HG03025 (cell line): ENCODE measurements around the gene CDK15.
"Not testable (repeated sequence)": the region's sequence is repeated elsewhere in the genome, so short reads cannot be mapped to it uniquely, and the experiment has no call there.

Experiments used
- ATAC-seq: cut with Tn5 transposase; IDR thresholded peaks from one replicate; pipeline ENCODE4 v1.9.1; 2021; ENCODE audit warnings: mild to moderate bottlenecking, moderate library complexity; ENCODE audit not compliant: unreplicated experiment, low FRiP score

The CDK15 gene

GRCh38 chr2:201788371-201788770, 18.0 kb upstream of the CDK15 start:
- ATAC-seq = no peak

GRCh38 chr2:201789395-201789794, 16.9 kb upstream of the CDK15 start:
- ATAC-seq = no peak

DNA sequence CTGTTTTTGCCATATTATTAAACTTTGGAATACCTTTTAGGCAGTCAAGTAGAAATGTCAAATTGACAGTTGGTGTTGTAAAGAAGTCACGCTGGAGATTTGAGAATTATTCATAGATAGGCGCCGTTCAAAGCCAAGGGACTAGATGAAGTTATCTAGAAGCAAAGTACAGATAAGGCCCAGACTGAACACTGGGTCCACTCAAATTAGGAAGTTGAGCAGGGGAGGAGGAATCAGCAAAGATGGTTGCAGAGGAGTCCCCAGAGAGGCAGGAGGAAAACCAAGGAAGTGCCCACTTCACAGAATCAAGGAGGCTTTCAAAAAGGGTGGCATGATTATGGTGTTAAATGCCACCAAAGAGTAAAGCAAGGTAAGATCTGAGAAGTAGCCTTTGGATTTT, 16.0 kb upstream of the CDK15 start:
- ATAC-seq = no peak

GRCh38 chr2:201790989-201791388, 15.3 kb upstream of the CDK15 start:
- no peak for ATAC-seq

- no peak for ATAC-seq
Observed at GRCh38 chr2:201793631-201794030, 12.7 kb upstream of the CDK15 start.

GRCh38 chr2:201794294-201794693, 12.0 kb upstream of the CDK15 start:
- no peak for ATAC-seq

DNA sequence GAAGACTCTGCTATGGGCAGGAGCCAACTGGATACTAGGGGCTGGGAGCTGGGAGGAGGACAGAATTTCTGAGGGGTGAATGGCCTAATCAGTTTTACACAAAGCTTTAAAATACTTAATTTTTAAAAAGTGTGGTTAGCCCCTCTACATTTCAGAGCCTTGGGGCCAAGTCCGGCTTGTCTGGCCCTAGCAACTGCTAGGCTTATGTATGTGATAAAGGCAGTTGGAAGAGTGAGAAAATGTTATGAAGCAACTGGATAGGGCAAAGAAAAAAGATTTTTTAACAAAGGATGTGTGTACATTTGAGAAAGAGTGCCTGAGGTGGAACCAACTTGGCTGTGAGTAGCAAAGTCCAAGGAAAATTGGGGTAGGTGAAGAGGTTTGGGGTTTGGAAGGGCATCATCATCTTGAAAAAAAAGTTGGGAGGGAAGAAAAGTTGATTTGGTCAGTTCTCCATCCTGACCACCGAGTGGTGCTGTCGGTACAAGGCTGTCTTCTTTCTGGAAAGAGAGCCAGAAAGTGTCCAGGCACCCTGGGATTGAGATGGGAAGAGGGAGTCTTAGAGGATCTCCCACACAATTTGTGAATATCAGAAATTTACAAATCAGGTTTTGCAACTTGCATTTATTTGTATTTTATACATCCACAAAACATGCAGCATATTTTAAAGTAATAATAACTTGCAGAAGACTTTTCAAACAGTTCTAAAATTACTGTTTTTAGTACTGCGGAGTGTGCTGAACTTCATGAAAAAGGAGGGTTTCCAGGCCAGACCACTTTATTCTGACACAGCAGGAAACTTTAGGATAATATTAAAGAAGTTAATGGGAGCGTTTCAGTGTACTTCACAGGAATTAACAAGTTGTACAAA, 10.5 kb upstream of the CDK15 start:
- ATAC-seq = no peak

- no peak for ATAC-seq
Observed at GRCh38 chr2:201796478-201796865, 9.9 kb upstream of the CDK15 start.

- ATAC-seq = no peak
Observed at GRCh38 chr2:201797175-201797840, 9.0 kb upstream of the CDK15 start.

DNA sequence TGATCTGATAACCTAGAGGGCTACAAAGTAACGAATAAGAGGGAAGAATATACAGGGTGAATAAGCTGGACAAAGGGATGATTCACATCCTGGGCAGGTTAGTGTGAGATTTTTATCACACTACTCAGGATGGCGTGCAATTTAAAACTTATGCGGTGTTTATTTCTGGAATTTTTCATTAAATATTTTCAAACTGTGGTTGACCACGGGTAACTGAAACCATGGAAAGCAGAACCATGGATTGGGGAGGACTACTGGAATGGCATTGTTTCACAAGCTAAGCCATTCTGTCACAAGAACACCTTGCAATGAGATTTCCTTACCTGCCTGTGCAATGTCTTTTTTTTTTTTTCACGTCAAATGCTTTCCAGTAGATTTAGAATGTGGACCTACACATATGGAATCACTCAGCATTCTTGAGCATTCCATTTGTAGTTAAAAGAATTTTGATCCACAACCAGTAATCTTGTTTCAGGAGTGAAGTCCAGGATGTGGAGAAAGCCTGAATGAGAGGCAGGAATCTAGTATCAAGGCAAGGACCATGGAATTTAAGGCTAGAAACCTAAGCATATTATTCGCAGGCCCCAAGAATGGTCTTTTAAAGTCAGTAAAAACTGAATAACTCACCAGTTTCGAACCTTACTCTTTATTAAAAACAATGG, 8.0 kb upstream of the CDK15 start:
- ATAC-seq = no peak

DNA sequence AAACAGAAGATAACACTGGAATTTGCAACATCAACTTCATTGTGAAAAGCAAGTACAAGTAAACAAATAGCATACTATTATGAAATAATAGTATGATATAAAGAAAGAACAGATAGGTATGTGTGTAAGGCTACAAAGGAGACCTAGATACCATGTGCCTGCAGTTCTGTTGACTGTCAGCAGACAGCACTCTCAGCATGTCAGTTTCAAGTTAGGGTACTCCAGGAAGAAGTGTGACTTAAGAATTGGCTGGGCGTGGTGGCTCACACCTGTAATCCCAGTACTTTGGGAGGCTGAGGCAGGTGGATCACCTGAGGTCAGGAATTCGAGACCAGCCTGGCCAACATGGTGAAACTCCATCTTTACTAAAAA, 7.4 kb upstream of the CDK15 start:
- ATAC-seq = not testable (repeated sequence)

DNA sequence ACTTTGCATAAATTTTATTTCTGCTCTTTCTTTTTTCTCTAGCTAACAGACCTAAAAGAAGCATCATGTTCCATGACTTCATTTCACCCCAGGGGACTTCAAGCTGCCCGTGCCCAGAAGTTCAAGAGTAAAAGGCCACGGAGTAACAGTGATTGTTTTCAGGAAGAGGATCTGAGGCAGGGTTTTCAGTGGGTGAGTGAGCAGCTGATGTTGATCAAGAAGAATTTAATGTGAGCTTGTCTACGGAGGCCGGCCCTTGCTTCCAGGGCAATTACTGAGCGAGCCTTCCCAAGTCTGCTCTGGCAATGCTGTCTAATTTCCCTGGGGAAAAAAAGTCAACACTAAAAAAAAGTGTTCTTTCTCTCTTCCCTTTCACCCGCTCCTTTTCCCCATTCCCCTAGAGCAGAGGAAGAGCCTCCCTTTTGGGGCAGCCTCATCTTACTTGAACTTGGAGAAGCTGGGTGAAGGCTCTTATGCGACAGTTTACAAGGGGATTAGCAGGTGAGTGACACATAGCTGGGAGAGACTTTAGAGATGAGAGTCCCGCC, 1.2 kb downstream of the CDK15 start:
- ATAC-seq = no peak

DNA sequence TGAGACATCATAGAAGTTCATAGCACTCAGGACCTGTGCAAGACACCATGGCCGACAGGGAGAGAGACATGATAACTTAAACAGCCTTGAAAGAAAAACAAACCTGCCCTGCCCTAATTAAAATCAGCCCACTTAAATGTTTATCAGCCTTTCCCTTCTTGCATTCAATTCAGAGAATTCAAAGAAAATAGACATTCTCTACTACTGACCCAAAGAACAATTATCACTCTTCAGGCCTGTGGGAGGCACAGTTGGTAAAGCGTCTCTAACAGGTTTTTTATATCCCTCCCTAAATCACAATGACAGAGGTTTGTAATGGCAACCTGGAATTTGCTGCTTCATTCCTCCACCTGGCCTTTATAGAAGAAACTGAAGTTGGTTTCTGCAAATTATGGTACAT, 1.7 kb downstream of the CDK15 start:
- ATAC-seq = no peak

- no peak for ATAC-seq
Observed at GRCh38 chr2:201809633-201810032, 3.3 kb downstream of the CDK15 start.

- not testable (repeated sequence) for ATAC-seq
Observed at GRCh38 chr2:201810604-201811003, 4.3 kb downstream of the CDK15 start.

- no peak for ATAC-seq
Observed at GRCh38 chr2:201813996-201814760, 7.8 kb downstream of the CDK15 start.

DNA sequence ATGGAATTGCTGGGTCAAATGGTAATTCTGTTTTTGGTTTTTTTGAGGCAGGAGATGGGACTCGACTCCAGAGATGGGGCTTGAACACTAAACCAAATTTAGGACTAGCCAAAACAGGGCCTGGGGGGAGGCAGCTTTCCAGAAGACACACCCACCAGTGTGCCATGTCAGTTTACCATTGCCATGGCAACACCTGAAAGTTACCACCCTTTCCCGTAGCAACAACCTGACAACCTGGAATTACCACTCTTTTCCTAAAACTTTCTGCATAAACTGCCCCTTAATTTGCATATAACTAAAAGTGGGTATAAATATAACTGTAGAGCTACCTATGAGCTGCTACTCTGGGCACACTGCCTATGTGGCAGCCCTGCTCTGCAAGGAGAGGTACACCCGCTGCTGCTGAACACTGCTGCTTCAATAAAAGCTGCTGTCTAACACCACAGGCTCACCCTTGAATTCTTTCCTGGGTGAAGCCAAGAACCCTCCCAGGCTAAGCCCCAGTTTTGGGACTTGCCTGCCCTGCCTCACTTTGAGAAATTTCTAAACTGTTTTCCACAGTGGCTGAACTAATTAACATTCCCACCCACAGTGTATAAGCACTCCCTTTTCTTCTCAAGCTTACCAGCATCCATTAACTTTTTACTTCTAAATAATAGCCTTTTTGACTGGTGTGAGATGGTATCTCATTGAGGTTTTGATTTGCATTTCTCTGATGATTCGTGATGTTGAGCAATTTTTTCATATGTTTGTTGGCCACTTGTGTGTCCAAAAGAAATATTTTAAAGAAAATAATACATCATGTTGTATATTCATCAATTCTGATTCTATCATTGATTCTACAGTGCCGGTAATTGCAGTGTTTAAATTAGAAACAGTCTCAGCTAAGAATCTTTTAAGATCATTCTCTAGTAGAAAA, 10.6 kb downstream of the CDK15 start:
- no peak for ATAC-seq

DNA sequence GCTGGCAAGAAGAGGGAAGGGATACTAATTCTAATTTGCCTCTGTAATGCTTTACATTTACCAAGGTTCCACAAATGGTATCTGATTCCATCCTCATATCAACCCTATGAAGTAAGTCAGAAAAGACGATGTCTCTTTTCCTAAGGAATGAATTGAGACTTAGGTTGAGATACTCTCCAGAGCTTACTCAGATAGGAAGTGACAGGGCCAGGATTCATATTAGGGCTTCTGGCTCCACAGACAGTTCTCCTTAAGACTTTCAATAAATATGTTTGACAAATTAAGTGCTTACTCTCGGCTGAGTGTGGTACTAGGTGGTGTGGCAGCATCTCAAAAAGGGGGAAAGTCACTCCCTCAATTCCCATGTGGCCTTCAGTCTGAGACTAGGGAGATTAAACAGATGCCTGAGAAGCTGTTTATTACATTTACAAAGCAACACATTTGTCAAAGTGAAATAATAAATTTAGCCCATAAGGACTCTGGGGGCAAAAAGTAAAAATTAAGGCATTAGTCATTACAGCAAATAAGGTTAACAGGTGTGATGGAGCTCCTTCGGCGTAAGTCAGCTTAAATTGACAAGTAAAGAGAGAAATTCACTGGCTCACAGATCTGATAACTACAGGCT, 14.2 kb downstream of the CDK15 start:
- no peak for ATAC-seq

GRCh38 chr2:201821080-201821479, 14.7 kb downstream of the CDK15 start:
- ATAC-seq = no peak
